ENCODE measurements around the gene PTPRO.

The PTPRO gene

DNA sequence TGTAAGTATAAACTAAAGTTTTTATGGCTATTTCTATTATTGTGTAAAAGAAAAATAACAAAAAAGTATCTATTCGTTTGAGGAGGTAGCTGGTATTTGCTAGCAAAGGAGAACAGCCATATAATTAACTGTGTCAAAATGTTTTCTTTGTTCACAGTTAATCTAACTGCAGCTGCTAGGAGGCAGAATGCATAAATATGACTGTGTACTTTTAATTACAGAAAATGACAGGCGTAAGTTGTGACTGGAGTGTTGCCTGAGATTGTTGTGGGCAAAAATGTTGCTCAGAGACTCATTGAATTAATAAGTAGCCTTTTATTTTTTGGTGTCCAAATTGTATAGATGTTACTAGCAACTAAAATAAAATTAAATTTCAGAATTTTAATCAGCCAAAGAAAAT lies 33.5 kb downstream of the PTPRO start:
- no peak for DNase-seq

DNA sequence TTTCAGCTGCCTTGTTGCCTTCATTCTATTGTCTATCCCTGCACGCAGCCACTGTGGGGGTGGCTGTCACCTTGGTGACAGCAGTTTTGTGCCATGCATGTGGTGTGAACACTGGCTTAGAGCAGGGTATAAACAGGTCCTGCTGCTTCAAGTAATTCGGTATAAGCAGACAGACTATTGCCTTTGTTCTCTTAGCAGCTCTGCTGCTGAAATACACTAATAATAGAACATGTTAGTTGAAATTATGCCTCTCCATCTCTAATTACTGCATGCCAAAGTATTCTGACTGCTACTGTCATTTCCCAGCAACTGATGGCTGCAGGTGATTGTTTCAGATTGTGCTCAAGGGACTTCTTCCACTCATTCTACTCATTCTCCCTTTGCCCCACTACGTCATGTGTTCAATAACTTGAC lies 34.6 kb downstream of the PTPRO start:
- no peak for DNase-seq

DNA sequence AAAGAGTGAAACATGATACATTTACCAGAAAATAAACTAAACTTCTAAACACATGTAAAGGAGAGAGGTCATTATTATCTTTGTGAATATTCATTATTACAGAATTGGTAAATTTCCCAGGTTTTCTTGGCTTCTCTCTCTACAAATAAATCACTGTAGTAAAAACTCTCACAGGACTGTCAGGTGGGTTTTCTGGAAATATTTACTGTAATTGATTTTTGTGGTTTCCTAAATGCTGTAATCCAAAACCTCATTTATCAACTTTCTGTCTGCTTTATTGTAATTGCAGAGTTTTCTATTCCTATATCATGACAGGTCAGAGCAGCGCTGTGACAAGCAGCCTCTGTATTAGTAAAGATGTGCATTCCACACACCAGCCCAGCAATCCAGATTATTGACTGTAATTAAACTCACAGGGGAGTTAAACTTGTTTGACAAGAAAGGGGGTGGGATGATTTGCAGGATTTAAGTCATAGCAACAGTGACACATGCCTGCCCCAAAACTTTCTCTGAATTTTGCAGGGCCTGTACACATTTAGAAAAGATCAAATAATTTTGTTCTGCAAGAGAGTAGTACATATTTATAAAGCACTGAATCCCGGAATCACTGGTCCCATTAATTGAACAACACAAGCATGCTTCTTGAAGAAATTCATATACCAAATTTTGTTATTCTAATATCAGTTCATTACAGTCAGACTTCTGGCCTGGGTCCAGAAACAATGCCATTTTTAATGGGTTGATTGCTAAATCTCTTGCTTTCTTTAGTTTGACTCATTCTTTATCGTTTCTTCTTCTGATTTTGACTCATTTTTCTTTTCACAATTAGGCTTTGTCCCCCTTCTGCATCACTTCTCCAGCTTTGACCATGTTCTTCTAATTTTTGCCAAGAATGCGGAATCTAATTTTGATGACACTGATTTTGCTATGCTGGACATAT lies 42.2 kb downstream of the PTPRO start:
- no peak for DNase-seq

DNA sequence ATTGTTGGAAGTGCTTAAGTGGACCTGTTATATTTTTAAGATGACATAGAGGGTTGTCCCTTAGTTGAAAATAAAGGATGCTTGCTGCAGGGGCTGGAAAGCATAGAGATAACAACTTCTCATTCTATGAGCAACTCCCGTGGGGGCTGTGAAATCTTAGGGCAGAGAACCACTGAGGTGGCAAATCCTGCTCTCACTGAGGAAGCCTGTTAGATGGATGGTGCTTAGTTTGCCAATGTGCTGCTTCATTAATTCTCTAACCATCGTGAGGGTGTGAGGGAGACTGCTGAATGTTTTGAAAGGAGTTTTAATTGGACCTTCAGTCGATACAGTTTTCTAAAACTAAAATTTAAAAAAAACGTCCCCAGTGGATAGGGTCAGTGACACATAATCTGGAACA lies 46.5 kb downstream of the PTPRO start:
- no peak for DNase-seq

DNA sequence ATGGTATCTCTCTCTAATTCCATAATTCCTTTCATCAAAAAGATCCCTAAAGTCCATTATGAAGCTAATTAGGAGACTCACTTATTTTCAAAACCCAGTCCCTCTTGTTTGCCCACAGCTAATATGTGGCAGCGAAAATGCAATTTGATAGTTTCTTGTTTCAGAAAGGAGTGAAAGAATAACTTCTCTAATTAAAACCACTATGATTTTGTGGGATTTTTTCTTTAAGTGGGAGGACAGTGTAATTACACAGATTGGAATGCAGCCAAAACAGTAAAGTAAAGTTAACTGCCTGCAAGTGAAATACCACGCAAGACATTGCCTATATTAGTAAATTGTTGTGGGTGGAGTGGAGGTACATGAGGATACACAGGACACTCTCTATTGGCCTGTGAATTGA lies 50.0 kb downstream of the PTPRO start:
- DNase-seq, result no peak

DNA sequence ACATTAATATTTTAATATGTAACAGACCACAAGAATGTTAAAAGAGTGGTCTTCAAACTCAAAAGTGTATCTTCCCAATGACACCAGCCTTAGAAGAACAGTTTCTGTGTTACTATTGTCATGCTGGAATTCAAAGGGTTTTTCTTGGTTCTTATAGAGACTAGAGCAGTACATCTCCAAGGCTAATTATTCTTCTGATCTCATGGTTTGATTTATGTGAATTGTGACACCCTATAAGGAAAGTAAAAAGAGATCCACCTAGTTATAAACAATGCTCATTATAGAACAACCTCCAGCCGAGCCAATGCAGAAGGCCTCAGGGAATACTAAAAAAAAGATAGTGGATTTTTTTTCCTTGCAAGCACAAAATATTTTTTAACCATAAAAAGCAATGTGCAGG lies 65.5 kb downstream of the PTPRO start:
- no peak for DNase-seq

DNA sequence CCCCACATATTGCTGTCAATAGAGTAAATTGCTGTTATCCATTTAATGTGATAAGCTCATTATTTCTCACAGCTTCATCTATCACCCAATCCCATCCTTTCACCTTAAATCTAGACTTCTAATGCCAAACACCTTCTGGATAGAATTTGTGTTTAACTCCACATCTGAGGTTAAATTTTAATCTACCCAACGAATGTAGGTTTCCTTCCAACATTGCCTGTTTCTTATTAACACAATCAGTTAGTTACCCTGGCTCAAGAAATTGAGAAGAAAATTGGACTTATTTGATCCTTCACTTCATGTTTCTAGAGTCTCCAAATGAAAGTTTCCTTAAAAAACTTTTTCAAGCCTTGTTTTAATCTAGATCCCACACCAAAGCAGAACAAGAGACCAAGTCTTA lies 67.3 kb downstream of the PTPRO start:
- DNase-seq, result no peak

DNA sequence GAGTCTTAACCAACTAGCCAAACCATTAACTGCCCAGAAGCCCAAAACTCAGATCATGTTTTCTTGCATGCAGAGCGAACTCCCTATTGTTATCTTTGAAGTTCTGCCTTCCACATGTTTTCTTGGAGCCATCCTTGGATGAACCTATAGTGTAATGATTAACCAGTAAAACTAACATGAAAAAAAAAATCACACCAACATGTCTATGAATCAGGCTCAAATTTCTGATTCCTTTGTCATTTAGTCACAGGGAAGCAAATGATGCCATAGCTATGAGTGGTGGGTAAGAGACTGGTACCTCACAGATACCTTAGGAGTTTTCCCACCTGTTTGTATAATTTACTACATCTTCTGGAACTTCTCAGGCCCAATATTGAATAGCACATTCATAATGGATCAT lies 70.7 kb downstream of the PTPRO start:
- no peak for DNase-seq

DNA sequence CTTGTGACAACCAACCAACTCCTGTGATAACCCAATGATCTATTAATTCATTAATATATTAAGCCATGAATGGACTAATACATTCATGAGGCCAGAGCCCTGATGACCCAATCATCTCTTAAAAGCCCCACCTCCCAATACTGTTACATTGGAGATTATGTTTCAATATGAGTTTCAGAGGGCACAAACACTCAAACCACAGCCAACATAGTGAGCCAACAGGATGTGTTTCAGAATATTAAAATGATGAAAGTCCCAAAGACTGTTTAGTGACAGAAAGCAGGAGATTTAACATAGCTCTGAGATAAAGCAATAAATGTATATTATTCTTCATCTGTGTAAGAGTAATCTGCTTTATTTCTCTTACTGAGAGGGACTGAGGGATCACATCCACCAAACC lies 71.7 kb downstream of the PTPRO start:
- DNase-seq, result no peak

DNA sequence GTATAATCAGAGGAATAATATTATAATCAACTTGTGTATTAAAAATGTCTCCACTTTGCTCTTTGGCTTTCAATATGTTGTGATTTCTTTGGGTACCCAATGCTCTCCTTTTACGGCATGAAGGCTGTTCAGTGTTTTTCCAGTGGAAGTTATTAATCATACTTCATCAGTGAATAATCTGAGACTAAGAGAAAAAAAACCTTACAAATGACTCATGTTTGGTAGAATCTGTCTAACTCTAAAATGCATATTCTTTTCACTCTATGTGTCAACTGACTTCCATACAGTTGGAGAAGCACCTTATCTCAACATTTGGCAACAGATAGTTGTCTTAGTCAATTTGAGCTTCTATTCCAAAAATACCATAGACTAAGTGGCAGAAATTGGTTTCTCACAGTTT lies 82.2 kb downstream of the PTPRO start:
- no peak for DNase-seq

DNA sequence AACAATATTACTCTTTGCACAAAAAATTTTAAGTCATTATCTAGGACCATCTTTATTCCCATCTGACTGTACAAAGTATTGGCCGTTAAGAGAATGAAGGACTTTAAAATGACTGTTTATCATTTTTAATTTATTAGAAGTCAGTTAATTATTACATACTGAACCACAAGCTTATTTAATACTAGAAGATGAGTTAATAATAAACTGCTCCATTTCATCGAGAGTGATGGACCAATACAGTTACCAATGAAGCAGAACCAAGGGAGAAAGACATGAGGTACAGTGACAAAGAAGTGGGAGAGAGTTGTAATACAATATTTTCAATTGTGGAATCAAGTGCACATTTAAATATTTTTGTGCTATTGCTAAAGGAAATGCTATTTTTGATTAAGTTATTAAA lies 83.3 kb downstream of the PTPRO start:
- DNase-seq, result no peak

DNA sequence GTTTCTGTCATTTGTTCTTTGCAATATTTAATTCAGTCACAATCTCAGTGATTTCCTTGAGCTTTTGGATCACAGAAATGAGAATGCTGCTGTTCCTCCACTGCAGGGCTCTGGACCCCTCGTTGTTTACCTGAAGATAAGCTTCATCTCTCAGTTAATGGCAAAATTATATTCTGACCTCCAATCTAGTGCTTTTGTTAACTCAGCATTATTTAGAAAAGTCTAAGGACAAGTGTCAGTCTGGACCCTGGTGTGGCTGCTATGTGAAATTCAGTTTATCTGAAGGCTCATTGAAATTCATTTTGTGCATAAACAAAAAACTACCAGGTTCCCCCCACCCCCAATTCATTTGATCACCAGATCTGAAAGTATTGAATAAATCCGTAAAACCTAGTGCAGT lies 84.7 kb downstream of the PTPRO start:
- DNase-seq, result no peak

DNA sequence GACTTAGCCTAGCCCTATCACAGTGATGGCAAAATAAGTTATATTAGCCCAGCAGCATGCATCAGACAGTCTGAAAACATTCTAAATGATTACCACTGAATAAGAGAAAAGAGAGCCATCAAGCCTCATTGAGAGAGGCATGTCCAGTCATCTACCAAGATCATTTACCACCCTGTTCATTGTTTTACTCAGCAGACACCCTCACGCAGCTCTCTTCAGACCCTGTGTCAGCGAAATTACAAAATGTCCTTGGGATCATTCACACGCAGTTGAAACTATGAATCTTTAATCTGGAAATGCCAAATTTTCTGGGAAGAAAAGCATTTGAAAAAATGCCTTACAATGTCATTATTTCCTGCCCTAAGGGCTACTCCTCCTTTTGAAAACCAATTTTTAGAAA lies 89.5 kb downstream of the PTPRO start:
- DNase-seq, result no peak

DNA sequence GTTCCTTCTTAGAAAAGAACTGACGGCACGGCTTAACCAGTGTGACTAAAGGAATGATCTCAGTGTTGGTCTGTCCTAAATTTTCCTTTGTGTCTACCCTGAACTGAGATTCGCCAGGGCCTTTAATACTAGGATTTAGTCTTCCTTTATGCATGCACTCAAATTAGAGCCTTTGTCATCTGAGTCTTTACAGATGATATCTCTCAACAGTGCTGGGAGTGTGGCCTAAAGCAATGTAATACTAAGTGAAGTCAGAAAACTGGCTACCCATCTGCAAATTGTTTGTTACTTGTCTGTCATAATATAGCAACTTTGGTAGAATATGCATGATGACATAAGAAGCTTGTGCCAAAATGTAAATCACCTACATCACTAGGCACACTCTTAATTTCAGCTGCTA lies 95.4 kb downstream of the PTPRO start:
- no peak for DNase-seq

DNA sequence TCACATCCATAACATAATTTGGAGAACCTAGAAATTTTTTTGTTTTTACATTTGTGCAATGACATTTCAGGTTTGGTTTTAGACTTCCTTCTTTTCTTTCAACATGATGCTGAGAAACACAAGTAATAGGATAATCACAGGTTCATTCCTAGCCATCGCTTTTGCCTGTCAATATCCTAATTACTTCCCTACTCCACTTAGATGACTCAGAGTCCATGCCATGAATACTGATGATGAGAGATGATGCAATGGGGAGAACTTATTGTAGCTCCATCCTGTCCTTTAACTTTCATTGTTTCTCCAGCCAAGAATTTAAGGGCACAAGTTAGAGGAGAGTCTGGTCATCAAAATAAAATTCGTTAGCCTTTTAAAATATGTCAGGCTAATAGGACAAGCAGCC lies 101.3 kb downstream of the PTPRO start:
- no peak for DNase-seq

DNA sequence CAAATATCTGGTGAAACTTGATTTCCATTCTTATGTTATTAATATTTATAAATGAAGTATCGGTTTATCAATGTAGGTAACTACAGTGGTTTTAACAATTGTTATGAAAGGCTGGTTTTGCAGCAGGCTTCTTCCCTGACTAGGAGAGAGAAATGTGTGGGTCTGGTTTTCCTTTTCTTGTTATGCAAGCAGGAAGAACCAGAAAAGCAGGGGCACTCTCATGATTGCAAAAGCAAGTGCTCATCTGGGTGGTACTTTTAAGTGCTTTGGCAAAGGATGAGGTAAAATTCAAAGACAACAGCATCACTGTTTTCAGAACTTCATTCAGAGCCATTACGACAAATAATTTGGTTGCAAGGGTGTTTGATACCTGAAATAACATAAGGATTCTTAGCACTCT lies 105.6 kb downstream of the PTPRO start:
- no peak for DNase-seq

DNA sequence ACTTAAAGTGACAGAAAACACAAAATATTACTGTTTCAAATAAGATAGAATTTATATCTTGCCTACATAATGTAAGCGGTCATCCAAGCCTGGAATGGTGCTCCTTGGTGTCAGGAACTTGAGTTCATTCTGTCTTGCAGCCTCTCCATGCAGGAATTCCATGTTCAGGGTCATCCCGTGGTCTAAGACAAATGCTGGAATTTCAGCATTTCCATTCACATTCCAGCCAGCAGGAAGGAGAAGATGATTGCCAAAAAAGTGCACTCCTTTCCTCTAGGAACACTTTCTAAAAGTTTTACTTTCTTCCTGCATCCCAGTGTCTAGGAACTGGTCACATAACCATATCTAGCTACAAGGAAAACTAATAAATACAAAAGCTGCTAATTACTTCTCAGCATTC lies 106.3 kb downstream of the PTPRO start:
- no peak for DNase-seq

DNA sequence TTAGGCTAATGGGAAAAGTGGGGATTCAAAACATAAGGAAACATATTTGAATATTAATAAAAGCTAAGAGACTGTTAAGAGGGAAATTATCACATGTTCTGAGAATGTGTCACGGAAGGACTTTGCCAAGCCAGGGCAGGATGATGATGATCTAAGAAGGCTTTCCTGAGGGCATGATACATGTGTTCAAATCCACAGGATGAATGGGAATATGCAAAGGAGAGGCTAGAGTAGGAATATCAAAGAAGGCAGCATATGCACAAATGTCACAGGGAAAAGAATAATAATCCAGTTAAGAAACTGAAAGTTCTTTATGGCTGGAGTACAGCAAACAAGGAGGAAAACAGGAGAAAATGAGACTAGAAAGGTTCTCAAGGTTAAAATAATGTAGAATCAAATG lies 107.0 kb downstream of the PTPRO start:
- no peak for DNase-seq

DNA sequence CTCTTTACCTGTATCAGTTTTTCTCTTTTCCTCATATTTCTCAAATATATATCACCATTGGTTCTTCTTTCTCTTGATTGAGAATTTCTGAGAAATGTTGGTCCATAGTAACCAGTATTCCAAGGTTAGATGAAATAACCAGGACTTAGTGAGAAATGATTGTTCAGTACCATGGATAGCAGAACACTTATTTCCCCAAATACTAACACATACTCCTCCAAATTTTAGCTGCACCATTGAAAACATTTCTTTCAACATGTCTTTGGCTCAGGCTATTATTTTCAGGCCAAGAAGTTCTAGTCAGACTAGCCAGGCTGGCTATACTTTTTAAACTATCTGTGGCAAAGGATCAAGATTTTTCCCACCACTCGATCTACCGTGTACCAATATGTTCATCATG lies 113.3 kb downstream of the PTPRO start:
- no peak for DNase-seq

DNA sequence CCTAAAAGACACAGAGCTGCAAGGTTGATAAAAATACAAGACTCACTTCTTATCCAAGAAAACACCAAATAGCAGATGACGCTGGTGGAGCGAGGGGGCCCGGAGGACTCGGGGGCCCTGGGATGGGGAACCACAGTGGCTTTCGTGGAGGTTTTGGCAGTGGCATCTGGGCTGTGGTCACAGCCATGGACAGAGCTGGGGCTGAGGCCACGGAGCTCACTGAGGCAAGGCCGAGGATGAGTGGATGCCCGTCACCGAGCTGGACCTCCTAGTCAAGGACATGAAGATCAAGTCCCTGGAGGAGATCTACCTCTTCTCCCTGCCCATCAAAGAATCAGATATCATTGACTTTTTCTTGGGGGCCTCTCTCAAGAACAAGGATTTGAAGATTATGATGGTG lies 117.2 kb downstream of the PTPRO start:
- no peak for DNase-seq

DNA sequence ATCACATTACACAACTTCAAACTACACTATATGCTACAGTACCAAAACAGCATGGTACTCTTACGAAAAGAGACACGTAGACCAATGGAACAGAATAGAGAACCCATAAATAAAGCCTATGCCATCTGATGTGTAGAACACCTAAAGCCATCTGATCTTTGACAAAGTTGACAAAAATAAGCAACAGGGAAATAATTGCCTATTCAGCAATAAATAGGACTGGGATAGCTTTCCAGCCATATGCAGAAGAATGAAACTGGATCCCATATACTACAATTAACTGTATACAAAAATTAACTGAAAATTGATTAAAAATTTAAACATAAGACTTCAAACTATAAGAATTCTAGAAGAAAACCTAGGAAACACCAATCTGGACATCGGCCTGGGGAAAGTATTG lies 120.7 kb downstream of the PTPRO start:
- DNase-seq, result no peak

DNA sequence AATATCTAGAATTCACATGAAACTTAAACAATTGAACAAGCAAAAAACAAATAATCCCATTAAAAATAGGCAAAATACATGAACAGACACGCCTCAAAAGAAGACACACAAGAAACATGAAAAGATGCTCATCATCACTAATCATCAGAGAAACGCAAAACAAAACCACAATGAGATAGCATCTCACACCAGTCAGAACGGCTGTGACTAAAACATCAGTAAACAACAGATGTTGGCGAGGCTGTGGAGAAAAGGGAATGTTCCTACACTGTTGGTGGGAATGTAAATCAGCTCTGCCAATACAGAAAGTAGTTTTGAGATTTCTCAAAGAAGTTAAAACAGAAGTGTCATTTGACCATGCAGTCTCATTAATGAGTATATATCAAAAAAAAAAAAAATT lies 121.3 kb downstream of the PTPRO start:
- DNase-seq, result no peak

DNA sequence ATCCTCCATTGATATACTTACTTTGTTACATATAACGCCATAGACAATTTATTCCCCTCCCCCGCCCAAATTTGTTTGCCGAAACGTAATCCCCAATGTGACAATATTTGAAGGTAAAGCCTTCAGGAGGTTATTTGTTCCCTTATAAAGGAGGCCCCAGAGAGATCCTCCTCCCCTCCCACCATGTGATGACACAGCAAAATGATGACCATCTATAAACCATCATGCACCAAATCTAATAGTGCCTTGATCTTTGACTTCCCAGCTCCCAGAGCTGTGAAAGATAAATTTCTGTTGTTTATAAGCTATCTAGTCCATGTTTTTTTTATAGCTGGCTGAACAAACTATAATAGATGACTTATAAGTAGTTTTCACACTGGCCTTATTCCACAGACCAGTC lies 122.2 kb downstream of the PTPRO start:
- no peak for DNase-seq

DNA sequence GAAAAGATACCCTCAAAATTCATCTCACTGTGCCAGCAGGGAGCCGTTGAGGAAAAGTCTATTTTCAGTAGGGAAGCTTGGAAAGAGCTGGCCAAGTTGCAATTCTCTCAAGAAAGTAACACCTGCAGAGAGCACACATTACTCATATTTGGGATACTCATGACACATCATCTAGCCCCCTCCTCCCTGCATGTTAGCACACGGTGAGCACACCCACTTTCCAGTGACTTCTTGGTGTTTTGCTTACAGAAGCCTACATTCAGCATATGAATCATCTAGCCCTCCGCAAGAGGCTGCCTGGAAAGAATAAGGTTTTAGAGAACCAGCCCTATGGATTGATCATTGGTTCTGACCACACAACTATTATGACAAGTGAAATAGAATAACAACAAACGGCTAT lies 124.5 kb downstream of the PTPRO start:
- DNase-seq, result no peak

DNA sequence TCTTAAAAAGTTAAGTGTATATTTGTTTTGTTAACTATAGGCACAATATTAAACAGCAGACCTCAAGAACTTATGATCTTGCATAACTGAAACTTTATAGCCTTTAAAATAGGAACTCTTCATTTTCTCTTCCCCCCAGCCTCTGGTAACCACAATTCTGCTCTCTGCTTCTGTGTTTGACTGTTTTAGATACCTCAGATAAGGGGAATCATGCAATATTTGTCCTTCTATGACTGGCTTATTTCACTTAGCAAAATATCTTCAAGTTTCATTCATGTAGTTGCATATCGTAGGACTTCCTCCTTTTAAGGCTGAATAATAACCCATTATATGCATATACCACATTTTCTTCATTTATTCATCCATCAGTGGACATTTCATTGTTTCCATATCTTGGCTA lies 131.3 kb downstream of the PTPRO start:
- DNase-seq, result no peak
